Adrenal gland (tissue), 12 donors: ENCODE measurements around the gene ACER1. TPM values are rescaled to one million over a fixed set of nuclear protein-coding genes. Genes with fewer than 3 reads are reported as not detected.

Source experiments
- DNase-seq, 7 donors: peaks; one replicate each; pipeline ENCODE4 v3.0.0-alpha.2; 2019 to 2020
- H3K27ac ChIP-seq, 5 donors: fragments of 200-600 bp; sonication (generic) in 4 of 5; 1 replicate in 3 of 5; 2 replicates in 2 of 5; pipeline versions ENCODE4 v1.5.1 to v1.8.0; 2016 to 2020; ENCODE audit warnings: mild to moderate bottlenecking in 1 of 5
- H3K27me3 ChIP-seq: fragments of 200-600 bp; 2 replicates; pipeline ENCODE4 v1.8.0; 2021
- H3K36me3 ChIP-seq, 2 donors: fragments of 200-600 bp; replicated peaks in 1 of 2; 1 replicate in 1 of 2; 2 replicates in 1 of 2; pipeline versions ENCODE4 v1.5.1 to v1.8.0; 2018 to 2022
- H3K4me1 ChIP-seq, 2 donors: fragments of 200-600 bp; replicated peaks in 1 of 2; 1 replicate in 1 of 2; 2 replicates in 1 of 2; pipeline versions ENCODE4 v1.5.1 to v1.8.0; 2018 to 2021
- H3K4me3 ChIP-seq, 4 donors: fragments of 200-600 bp; sonication (generic) in 3 of 4; one replicate each; pipeline ENCODE4 v1.5.1; 2016 to 2018
- H3K9me3 ChIP-seq, 3 donors: fragments of 200-600 bp; sonication (generic) in 1 of 3; replicated peaks in 1 of 3; 1 replicate in 2 of 3; 2 replicates in 1 of 3; pipeline versions ENCODE4 v1.5.1 to v1.8.0; 2016 to 2021
- POLR2A ChIP-seq, 2 donors: fragments of 450-650 bp; IDR thresholded peaks; one replicate each; pipeline ENCODE4 v1.6.1; 2017; ENCODE audit warnings: antibody characterized with exemption in 2 of 2, mild to moderate bottlenecking in 2 of 2, moderate library complexity in 1 of 2
- WGBS, 4 donors: extraction: QIAGEN DNeasy Blood & Tissue Kit in 2 of 4; methylation state at CpG; one replicate each; pipeline versions ENCODE4 v1.1.5 to v1.1.7; 2013 to 2017; 5-methylcytosine and 5-hydroxymethylcytosine counted together
- intact Hi-C, 2 donors: fragments of 100-400 bp; cut with DNase I; formaldehyde crosslinking; loops; one replicate each; pipeline versions ENCODE4 v1.14.1 to v1.15.0; 2022 to 2023
- polyA plus RNA-seq, 3 donors: library from polyadenylated mRNA; stranded (reverse); fragments of 200-250 nt in 2 of 3; fragments of 350-450 nt in 1 of 3; fragmentation: Illumina TruSeq in 1 of 3; extraction: RNeasy Lipid Tissue Mini Kit (QIAGEN cat#74804) in 1 of 3; gene quantifications; one replicate each; pipeline ENCODE4 v1.2.3, GENCODE V29; 2013 to 2014
- total RNA-seq, 9 donors: library from RNA; depleted of rRNA in 4 of 9; stranded (reverse); fragments of >200 nt in 4 of 9; fragments of 120-200 nt in 1 of 9; fragmentation: NEBNext Ultra II Directional in 1 of 9; extraction: Animal tissue kit (Norgen Biotek cat#: 25700) in 1 of 9; gene quantifications; one replicate each; pipeline versions ENCODE4 v1.1.0 to v1.2.4, GENCODE V29; 2013 to 2023
- TF ChIP-seq, protein P1 (sequence below), 6 experiments: fragments of 450-650 bp in 4 of 6; fragments of 200-600 bp in 2 of 6; sonication (generic) in 1 of 6; IDR thresholded peaks; 1 replicate in 5 of 6; 2 replicates in 1 of 6; pipeline versions ENCODE4 v1.5.1 to v1.8.0; 2016 to 2021; ENCODE audit warnings: antibody characterized with exemption in 6 of 6, mild to moderate bottlenecking in 2 of 6, moderate library complexity in 1 of 6
- donor health status: healthy with polysubstance abuse.
- donor health status: Bipolar disorder and iron deficiency.
- donor health status: DM: yes; HTN: yes; CAD: no.
- donor health status: DM: no; HTN: no; CAD: no.
- donor health status: DM: no; HTN: no; CAD: no.
- donor health status: DM: yes; HTN: yes; CAD: no.

The ACER1 gene
- total and polyA plus RNA-seq, 12 donors, result 0.11 to 0.16 TPM; not detected in 10

DNA sequence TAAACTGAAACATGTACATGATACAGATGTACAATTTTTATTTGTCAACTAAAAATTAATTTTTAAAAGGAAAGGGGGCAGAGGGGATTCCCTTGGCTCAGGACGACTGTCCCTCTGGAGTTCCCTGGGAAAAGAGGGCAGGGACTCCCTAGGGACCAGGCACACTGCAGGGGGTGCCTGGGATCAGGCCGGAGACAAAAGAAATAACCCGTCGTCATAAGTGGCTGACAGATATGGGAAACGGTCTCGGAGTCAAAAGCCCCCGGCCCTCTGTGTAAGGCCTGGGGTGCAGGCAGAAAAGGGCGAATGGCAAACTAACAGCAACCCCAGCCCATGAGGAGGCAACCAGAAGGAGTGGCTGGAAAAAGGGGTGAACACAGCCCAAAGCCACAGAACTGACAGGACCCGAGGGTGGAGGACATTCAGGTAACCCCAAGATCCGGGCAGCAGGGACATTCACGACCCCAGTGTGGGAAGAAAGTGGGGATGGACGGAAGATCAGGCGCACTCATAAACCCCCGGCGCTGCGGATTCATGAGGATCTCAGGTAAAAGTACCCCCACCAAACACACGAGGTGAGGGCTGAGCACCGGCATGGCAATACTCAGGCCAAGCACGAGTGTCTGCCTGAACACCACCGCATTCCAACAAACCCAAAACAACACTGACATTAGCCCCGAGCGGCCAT lies 60.4 kb downstream of the ACER1 start:
- Histone ChIP-seq H3K4me1 (peaks cover 41 to 77% of the 10 kb centered on the region in 2 donors), H3K36me3 (peaks cover 0 to 25% of the 10 kb centered on the region in 2 donors), H3K9me3 (no peaks in the 10 kb centered on the region), H3K27me3 (no peaks in the 10 kb centered on the region), H3K4me3 (peak overlapping the region in 1 of 4 donors; percentile 26), H3K27ac (peak overlapping the region; percentile 78 to 97 (median 88))
- DNase-seq, result peak in 1 of 7 donors; percentile 28
- intact Hi-C loops, result no loop called here
- TF ChIP-seq, protein P1, sequence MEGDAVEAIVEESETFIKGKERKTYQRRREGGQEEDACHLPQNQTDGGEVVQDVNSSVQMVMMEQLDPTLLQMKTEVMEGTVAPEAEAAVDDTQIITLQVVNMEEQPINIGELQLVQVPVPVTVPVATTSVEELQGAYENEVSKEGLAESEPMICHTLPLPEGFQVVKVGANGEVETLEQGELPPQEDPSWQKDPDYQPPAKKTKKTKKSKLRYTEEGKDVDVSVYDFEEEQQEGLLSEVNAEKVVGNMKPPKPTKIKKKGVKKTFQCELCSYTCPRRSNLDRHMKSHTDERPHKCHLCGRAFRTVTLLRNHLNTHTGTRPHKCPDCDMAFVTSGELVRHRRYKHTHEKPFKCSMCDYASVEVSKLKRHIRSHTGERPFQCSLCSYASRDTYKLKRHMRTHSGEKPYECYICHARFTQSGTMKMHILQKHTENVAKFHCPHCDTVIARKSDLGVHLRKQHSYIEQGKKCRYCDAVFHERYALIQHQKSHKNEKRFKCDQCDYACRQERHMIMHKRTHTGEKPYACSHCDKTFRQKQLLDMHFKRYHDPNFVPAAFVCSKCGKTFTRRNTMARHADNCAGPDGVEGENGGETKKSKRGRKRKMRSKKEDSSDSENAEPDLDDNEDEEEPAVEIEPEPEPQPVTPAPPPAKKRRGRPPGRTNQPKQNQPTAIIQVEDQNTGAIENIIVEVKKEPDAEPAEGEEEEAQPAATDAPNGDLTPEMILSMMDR (IDR thresholded peaks at IDR 0.05), result no peak
- TF ChIP-seq POLR2A (IDR thresholded peaks at IDR 0.05), result no peak
- WGBS, 4 donors, result 74 to 81% (median 77%) methylated on average over 22 of the region's 22 CpGs

DNA sequence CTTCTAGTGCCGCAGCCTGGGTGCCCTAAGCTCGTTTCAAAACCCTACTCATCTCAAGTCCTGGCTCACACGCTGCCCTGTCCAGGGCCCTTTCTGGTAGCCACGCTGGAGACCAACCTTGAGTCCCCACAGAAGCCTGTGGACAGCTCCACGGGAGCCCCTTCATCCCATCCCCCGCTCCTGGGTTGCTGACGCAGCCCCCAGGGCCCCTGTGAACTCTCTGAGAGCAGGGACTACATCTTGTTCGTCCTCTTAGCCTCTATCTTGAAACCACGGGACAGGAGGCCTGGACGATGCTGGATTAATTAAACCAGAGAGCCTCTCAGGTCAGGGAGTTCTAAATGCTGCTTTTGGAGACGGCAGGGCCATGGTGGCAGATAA lies 61.0 kb downstream of the ACER1 start:
- DNase-seq, result peak in 1 of 7 donors; percentile 41
- intact Hi-C loops, result no loop called here
- H3K27me3 ChIP-seq, result no peaks in the 10 kb centered on the region
- no peak for TF ChIP-seq POLR2A (IDR thresholded peaks at IDR 0.05)
- TF ChIP-seq, protein P1 (IDR thresholded peaks at IDR 0.05), result no peak
- peak overlapping the region; percentile 70 to 97 (median 83) for H3K27ac ChIP-seq
- H3K4me1 ChIP-seq, result peaks cover 41 to 70% of the 10 kb centered on the region in 2 donors
- 44 to 50% (median 48%) methylated on average over 10 to 11 of the region's 11 CpGs for WGBS, 4 donors
- peaks cover 0 to 32% of the 10 kb centered on the region in 2 donors for H3K36me3 ChIP-seq
- H3K4me3 ChIP-seq, result peak overlapping the region in 1 of 4 donors; percentile 2
- H3K9me3 ChIP-seq, result no peaks in the 10 kb centered on the region

DNA sequence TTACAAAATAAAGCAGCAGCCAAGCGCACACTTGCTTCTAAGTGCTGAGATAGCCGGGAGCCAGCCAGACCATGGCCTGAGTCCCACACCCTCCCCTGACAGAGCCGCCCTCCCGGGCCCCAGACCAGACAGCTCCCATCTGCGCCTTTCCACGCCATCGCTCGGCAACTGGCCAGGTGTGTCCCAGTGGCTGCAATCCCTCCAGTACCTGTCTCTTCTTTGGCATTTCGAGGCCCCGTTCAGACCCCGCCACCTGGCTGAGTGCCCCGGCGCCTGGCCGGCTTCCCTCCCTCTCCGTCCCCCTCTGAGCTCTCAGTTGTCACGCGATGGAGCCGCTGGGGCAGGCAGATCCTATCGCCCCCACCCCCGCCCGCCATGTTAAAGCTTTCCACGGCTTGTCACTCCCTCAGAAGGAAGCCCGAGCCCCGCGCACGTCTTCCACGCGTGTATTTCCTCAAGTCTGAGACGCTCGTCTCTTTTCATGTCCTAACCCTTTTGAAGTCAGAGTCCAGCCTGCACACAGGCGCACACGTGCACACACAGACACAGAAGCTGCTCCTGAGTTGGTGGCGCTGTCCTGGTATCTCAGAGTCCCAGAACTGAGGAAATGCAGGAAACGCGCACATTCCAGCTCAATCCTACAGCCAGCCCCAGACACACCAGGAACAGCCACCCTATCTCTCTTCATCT lies 61.5 kb downstream of the ACER1 start:
- Histone ChIP-seq H3K27ac (peak overlapping the region; percentile 70 to 97 (median 83)), H3K27me3 (no peaks in the 10 kb centered on the region), H3K9me3 (no peaks in the 10 kb centered on the region), H3K4me3 (peak overlapping the region in 1 of 4 donors; percentile 39), H3K36me3 (peaks cover 0 to 36% of the 10 kb centered on the region in 2 donors), H3K4me1 (peaks cover 41 to 66% of the 10 kb centered on the region in 2 donors)
- DNase-seq, result peak; percentile 71 to 93 (median 90)
- peak in 1 of 2 donors; percentile 53 for TF ChIP-seq POLR2A (IDR thresholded peaks at IDR 0.05)
- TF ChIP-seq, protein P1 (IDR thresholded peaks at IDR 0.05), result no peak
- WGBS, 4 donors, result 8 to 39% (median 19%) methylated on average over 11 to 35 of the region's 35 CpGs
- intact Hi-C loops, result no loop called here

DNA sequence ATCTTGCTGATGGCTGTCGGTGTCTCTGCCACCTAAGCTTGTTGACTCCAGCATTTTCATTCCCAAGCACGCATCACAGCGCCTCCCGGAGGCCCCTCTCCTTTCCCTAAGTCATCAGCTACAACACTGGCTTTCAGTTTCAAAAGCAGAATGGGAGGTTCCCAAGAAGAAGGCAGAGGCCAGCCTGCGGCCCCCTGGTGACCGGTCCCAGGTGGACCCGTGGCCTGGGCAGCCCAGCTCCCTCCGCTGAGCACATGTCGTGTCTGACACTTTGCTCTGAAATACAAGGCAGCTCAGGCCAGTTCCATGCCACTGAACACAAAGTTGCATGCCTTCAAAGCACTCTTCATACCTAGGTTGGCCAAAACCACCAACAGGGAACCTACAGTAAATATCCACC lies 62.2 kb downstream of the ACER1 start:
- TF ChIP-seq POLR2A (IDR thresholded peaks at IDR 0.05), result no peak
- TF ChIP-seq, protein P1 (IDR thresholded peaks at IDR 0.05), result no peak
- H3K27me3 ChIP-seq, result no peaks in the 10 kb centered on the region
- H3K27ac ChIP-seq, result peak overlapping the region; percentile 3 to 97 (median 78)
- H3K36me3 ChIP-seq, result peaks cover 0 to 39% of the 10 kb centered on the region in 2 donors
- H3K4me3 ChIP-seq, result peak overlapping the region in 1 of 4 donors; percentile 39
- H3K4me1 ChIP-seq, result peaks cover 41 to 60% of the 10 kb centered on the region in 2 donors
- WGBS, 4 donors, result 64 to 88% (median 80%) methylated on average over 9 of the region's 9 CpGs
- DNase-seq, result no peak
- no peaks in the 10 kb centered on the region for H3K9me3 ChIP-seq
- intact Hi-C loops, result no loop called here
